ENCODE data around the gene PITPNB.
A peak's percentile ranks its signal among the peaks of the same experiment; 100 is the strongest.

PITPNB gene

GRCh38 chr22:27905653-27906052 is 13.4 kb downstream of the PITPNB start:
- Histone ChIP-seq H3K27me3 (ENCODE audit: low read depth, low read length) (no peaks in the 10 kb centered on the region), H3K27ac (ENCODE audit: low read length) (no peak overlapping the region), H3K79me2 (ENCODE audit: low read length) (peaks cover 100% of the 10 kb centered on the region), H3K9me3 (ENCODE audit: insufficient read depth, low read length) (no peaks in the 10 kb centered on the region), H2AFZ (ENCODE audit: low read depth, low read length) (no peak overlapping the region), H3K4me3 (ENCODE audit: low read length) (no peak overlapping the region), H3K9ac (ENCODE audit: low read length) (no peak overlapping the region), H3K36me3 (replicated peaks; ENCODE audit: low read depth, low read length) (peaks cover 65% of the 10 kb centered on the region), H3K4me2 (ENCODE audit: low read length) (no peak overlapping the region), H4K20me1 (ENCODE audit: insufficient read depth, low read length) (peaks cover 30% of the 10 kb centered on the region), H3K4me1 (ENCODE audit: low read length) (peaks cover 11% of the 10 kb centered on the region)
- TF ChIP-seq CTCF (IDR thresholded peaks at IDR 0.05; ENCODE audit: low read depth, low read length) (no peak), EZH2phosphoT487 (IDR thresholded peaks at IDR 0.05; ENCODE audit: low read depth) (no peak)

- Histone ChIP-seq H3K79me2 (ENCODE audit: low read length) (peaks cover 100% of the 10 kb centered on the region), H3K4me1 (ENCODE audit: low read length) (peaks cover 19% of the 10 kb centered on the region), H3K9me3 (ENCODE audit: insufficient read depth, low read length) (no peaks in the 10 kb centered on the region), H3K27ac (ENCODE audit: low read length) (peak overlapping the region; percentile 11; the same call in 1 of the 2 replicates), H3K4me3 (ENCODE audit: low read length) (no peak overlapping the region), H3K4me2 (ENCODE audit: low read length) (peak overlapping the region; percentile 19), H3K36me3 (replicated peaks; ENCODE audit: low read depth, low read length) (peaks cover 64% of the 10 kb centered on the region), H2AFZ (ENCODE audit: low read depth, low read length) (no peak overlapping the region), H4K20me1 (ENCODE audit: insufficient read depth, low read length) (peaks cover 30% of the 10 kb centered on the region), H3K27me3 (ENCODE audit: low read depth, low read length) (no peaks in the 10 kb centered on the region), H3K9ac (ENCODE audit: low read length) (no peak overlapping the region)
- TF ChIP-seq CTCF (IDR thresholded peaks at IDR 0.05; ENCODE audit: low read depth, low read length) (no peak), EZH2phosphoT487 (IDR thresholded peaks at IDR 0.05; ENCODE audit: low read depth) (no peak)
These were observed 15.1 kb downstream of the PITPNB start for GRCh38 chr22:27903805-27904473.

GRCh38 chr22:27900153-27900552 is 18.9 kb downstream of the PITPNB start:
- Histone ChIP-seq H3K79me2 (ENCODE audit: low read length) (peaks cover 90% of the 10 kb centered on the region), H3K4me1 (ENCODE audit: low read length) (peaks cover 55% of the 10 kb centered on the region), H3K27ac (ENCODE audit: low read length) (no peak overlapping the region)

GRCh38 chr22:27896245-27896644 is 22.8 kb downstream of the PITPNB start:
- H3K27ac ChIP-seq (ENCODE audit: low read length), result peak overlapping the region; percentile 97
- H3K36me3 ChIP-seq (replicated peaks; ENCODE audit: low read depth, low read length), result peaks cover 71% of the 10 kb centered on the region
- no peaks in the 10 kb centered on the region for H3K27me3 ChIP-seq (ENCODE audit: low read depth, low read length)

More at GRCh38 chr22:27900153-27900552, 18.9 kb downstream of the PITPNB start:
- Histone ChIP-seq H3K36me3 (replicated peaks; ENCODE audit: low read depth, low read length) (peaks cover 47% of the 10 kb centered on the region), H3K9ac (ENCODE audit: low read length) (no peak overlapping the region), H3K4me2 (ENCODE audit: low read length) (no peak overlapping the region), H3K27me3 (ENCODE audit: low read depth, low read length) (no peaks in the 10 kb centered on the region), H2AFZ (ENCODE audit: low read depth, low read length) (no peak overlapping the region), H3K4me3 (ENCODE audit: low read length) (no peak overlapping the region), H4K20me1 (ENCODE audit: insufficient read depth, low read length) (peaks cover 18% of the 10 kb centered on the region), H3K9me3 (ENCODE audit: insufficient read depth, low read length) (no peaks in the 10 kb centered on the region)
- TF ChIP-seq CTCF (IDR thresholded peaks at IDR 0.05; ENCODE audit: low read depth, low read length) (no peak), EZH2phosphoT487 (IDR thresholded peaks at IDR 0.05; ENCODE audit: low read depth) (no peak)

More at GRCh38 chr22:27896245-27896644, 22.8 kb downstream of the PITPNB start:
- H3K79me2 ChIP-seq (ENCODE audit: low read length), result peaks cover 88% of the 10 kb centered on the region
- peaks cover 57% of the 10 kb centered on the region for H3K4me1 ChIP-seq (ENCODE audit: low read length)
- no peaks in the 10 kb centered on the region for H3K9me3 ChIP-seq (ENCODE audit: insufficient read depth, low read length)
- peak overlapping the region; percentile 73 for H3K4me3 ChIP-seq (ENCODE audit: low read length)
- TF ChIP-seq EZH2phosphoT487 (IDR thresholded peaks at IDR 0.05; ENCODE audit: low read depth), result no peak
- TF ChIP-seq CTCF (IDR thresholded peaks at IDR 0.05; ENCODE audit: low read depth, low read length), result no peak
- H2AFZ ChIP-seq (ENCODE audit: low read depth, low read length), result no peak overlapping the region
- peak overlapping the region; percentile 96 for H3K4me2 ChIP-seq (ENCODE audit: low read length)
- peak overlapping the region; percentile 82 for H3K9ac ChIP-seq (ENCODE audit: low read length)
- H4K20me1 ChIP-seq (ENCODE audit: insufficient read depth, low read length), result 0 out of 2 replicates have a peak, but pooled peaks cover 1% of the 10 kb centered on the region

All from OCI-LY3 (cell line).